DOHH2 (cell line): ENCODE data around the gene HAO2.

Source experiments
- EZH2phosphoT487 ChIP-seq: fragments of 200-600 bp; sonication (generic); IDR thresholded peaks from 2 replicates; pipeline ENCODE4 v1.6.1; 2017; ENCODE audit warnings: borderline replicate concordance, mild to moderate bottlenecking, antibody characterized with exemption, low read length, moderate library complexity, mixed read lengths
- TF ChIP-seq, protein P1 (sequence below): fragments of 200-600 bp; sonication (generic); IDR thresholded peaks from one replicate; pipeline ENCODE4 v1.5.1; 2014; ENCODE audit warnings: antibody characterized with exemption, mild to moderate bottlenecking, low read depth, low read length; ENCODE audit not compliant: poor library complexity, severe bottlenecking

DNA sequence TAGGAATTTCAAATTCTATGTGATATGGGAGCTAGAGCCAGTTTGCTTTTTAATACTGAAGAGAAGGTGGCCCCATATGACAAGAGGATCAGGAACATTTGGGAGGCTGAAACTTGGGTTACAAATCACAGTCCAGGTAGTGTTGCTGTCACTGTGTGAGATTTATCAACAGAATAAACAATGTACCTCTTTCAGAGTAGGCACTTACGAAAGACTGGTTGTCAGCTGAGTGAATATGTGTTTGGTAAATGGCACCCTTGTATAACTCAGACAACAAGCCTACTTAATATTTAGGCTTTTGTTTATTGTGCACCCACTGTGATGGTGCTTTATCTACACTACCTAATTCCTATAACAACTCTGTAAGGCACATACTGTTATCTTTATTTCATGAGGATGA, 7.4 kb upstream of the HAO2 start:
- TF ChIP-seq, protein P1, sequence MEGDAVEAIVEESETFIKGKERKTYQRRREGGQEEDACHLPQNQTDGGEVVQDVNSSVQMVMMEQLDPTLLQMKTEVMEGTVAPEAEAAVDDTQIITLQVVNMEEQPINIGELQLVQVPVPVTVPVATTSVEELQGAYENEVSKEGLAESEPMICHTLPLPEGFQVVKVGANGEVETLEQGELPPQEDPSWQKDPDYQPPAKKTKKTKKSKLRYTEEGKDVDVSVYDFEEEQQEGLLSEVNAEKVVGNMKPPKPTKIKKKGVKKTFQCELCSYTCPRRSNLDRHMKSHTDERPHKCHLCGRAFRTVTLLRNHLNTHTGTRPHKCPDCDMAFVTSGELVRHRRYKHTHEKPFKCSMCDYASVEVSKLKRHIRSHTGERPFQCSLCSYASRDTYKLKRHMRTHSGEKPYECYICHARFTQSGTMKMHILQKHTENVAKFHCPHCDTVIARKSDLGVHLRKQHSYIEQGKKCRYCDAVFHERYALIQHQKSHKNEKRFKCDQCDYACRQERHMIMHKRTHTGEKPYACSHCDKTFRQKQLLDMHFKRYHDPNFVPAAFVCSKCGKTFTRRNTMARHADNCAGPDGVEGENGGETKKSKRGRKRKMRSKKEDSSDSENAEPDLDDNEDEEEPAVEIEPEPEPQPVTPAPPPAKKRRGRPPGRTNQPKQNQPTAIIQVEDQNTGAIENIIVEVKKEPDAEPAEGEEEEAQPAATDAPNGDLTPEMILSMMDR: no peak
- TF ChIP-seq EZH2phosphoT487: no peak
